ENCODE data around the gene DRC7. TPM values are rescaled to one million over a fixed set of nuclear protein-coding genes. Genes with fewer than 3 reads are reported as not detected.
A peak's percentile ranks its signal among the peaks of the same experiment; 100 is the strongest.

DRC7 gene
- total and polyA plus RNA-seq, 9 of the 15 experiments (the other 6 are each of a cell fraction or from before 2014, with no cell fraction given), result 0.04 to 0.33 (median 0.12) TPM; not detected in 3

GRCh38 chr16:57736419-57737351 is 42.1 kb downstream of the DRC7 start (continued):
- TF ChIP-seq REST (IDR thresholded peaks at IDR 0.05; ENCODE audit: borderline replicate concordance) (peak; percentile 47; the same call in 1 of the 2 replicates), REST (CRISPR knock-in tag; IDR thresholded peaks at IDR 0.05; ENCODE audit: low read depth) (no peak), THRA (IDR thresholded peaks at IDR 0.05) (no peak), GABPA (tag; conservative IDR thresholded peaks at IDR 0.05; ENCODE audit: low read depth) (0 out of 2 replicates have a peak, but pooled peaks have one; percentile 11), RAD51 (IDR thresholded peaks at IDR 0.05; ENCODE audit: borderline replicate concordance, low read depth) (peak; percentile 51; the same call in 1 of the 2 replicates), DPF2 (IDR thresholded peaks at IDR 0.05) (0 out of 2 replicates have a peak, but pooled peaks have one; percentile 38), MXD1 (CRISPR knock-in tag; IDR thresholded peaks at IDR 0.05; ENCODE audit: borderline replicate concordance, poor library complexity, severe bottlenecking) (peak; percentile 53), HDAC2 (IDR thresholded peaks at IDR 0.05) (0 out of 2 replicates have a peak, but pooled peaks have one; percentile 14), CBX3 (IDR thresholded peaks at IDR 0.05; ENCODE audit: borderline replicate concordance in 1 of 2, low read length in 2 of 2) (0 out of 3 replicates have a peak, but pooled peaks of 1 of the 2 experiments have one; percentile 9), MAFG (tag; conservative IDR thresholded peaks at IDR 0.05) (no peak), ZNF143 (CRISPR knock-in tag; IDR thresholded peaks at IDR 0.05) (peak; percentile 5; the same call in 1 of the 2 replicates)
